ENCODE measurements around the gene ENPP1.

- no peak for TF ChIP-seq CTCF (IDR thresholded peaks at IDR 0.05 in 2 of 3, conservative IDR thresholded peaks at IDR 0.05 in 1 of 3; ENCODE audit: insufficient read depth in 2 of 3, low read depth in 1 of 3, low read length in 3 of 3)
- no peak for TF ChIP-seq POLR2A (conservative IDR thresholded peaks at IDR 0.05)
- no peak for TF ChIP-seq PREB (CRISPR knock-in tag; IDR thresholded peaks at IDR 0.05)
- no peak for TF ChIP-seq ZNF274 (IDR thresholded peaks at IDR 0.05; ENCODE audit: borderline replicate concordance, low read depth, low read length)
- no peak for TF ChIP-seq ZNF644 (tag; IDR thresholded peaks at IDR 0.05; ENCODE audit: low read depth)
- TF ChIP-seq ZNF224 (CRISPR knock-in tag; IDR thresholded peaks at IDR 0.05) = no peak
- TF ChIP-seq HDAC2 (IDR thresholded peaks at IDR 0.05) = no peak
- no peak for TF ChIP-seq BRCA1 (IDR thresholded peaks at IDR 0.05)
- no peak for TF ChIP-seq BRCA1 (CRISPR knock-in tag; IDR thresholded peaks at IDR 0.05)
These were observed 16.3 kb upstream of the ENPP1 start for GRCh38 chr6:131791476-131791875.

All from K562 (cell line).